Adrenal gland (tissue), 5 donors: ENCODE measurements around the gene HAGH.

Experiments
- POLR2A ChIP-seq, 2 donors: fragments of 450-650 bp; IDR thresholded peaks; one replicate each; pipeline ENCODE4 v1.6.1; 2017; ENCODE audit warnings: antibody characterized with exemption in 2 of 2, mild to moderate bottlenecking in 2 of 2, moderate library complexity in 1 of 2
- TF ChIP-seq, protein P1 (sequence below), 6 experiments: fragments of 450-650 bp in 4 of 6; fragments of 200-600 bp in 2 of 6; sonication (generic) in 1 of 6; IDR thresholded peaks; 1 replicate in 5 of 6; 2 replicates in 1 of 6; pipeline versions ENCODE4 v1.5.1 to v1.8.0; 2016 to 2021; ENCODE audit warnings: antibody characterized with exemption in 6 of 6, mild to moderate bottlenecking in 2 of 6, moderate library complexity in 1 of 6
- donor health status: DM: no; HTN: no; CAD: no.

GRCh38 chr16:1787056-1787321 is 39.6 kb downstream of the HAGH start:
- TF ChIP-seq, protein P1, sequence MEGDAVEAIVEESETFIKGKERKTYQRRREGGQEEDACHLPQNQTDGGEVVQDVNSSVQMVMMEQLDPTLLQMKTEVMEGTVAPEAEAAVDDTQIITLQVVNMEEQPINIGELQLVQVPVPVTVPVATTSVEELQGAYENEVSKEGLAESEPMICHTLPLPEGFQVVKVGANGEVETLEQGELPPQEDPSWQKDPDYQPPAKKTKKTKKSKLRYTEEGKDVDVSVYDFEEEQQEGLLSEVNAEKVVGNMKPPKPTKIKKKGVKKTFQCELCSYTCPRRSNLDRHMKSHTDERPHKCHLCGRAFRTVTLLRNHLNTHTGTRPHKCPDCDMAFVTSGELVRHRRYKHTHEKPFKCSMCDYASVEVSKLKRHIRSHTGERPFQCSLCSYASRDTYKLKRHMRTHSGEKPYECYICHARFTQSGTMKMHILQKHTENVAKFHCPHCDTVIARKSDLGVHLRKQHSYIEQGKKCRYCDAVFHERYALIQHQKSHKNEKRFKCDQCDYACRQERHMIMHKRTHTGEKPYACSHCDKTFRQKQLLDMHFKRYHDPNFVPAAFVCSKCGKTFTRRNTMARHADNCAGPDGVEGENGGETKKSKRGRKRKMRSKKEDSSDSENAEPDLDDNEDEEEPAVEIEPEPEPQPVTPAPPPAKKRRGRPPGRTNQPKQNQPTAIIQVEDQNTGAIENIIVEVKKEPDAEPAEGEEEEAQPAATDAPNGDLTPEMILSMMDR (IDR thresholded peaks at IDR 0.05): no peak
- TF ChIP-seq POLR2A (IDR thresholded peaks at IDR 0.05): no peak
